Keratinocyte (primary cell): Measurements from ENCODE around the gene SLC25A5. TPM values are rescaled to one million over a fixed set of nuclear protein-coding genes. Genes with fewer than 3 reads are reported as not detected.

ENCODE experiments used
- DNase-seq: peaks from one replicate; pipeline ENCODE4 v3.0.0-alpha.2; 2011; ENCODE audit warnings: low read depth, missing footprints, low spot score
- FAIRE-seq: peaks from 2 replicates; lab custom pipeline; 2011; peaks lifted over from hg19 to GRCh38; lab: Jason Lieb, UNC
- H2AFZ ChIP-seq: 2 replicates; pipeline ENCODE4 v1.6.0; 2012; ENCODE audit warnings: low read length, control low read depth, inconsistent platforms; ENCODE audit not compliant: control insufficient read depth
- H3K27ac ChIP-seq: 2 replicates; pipeline ENCODE4 v1.5.1; 2011; ENCODE audit warnings: low read length; ENCODE audit not compliant: control insufficient read depth, insufficient read depth
- H3K27me3 ChIP-seq: 3 replicates; pipeline ENCODE4 v1.6.0; 2011; ENCODE audit warnings: low read length; ENCODE audit not compliant: control insufficient read depth, insufficient read depth; ENCODE audit errors: extremely low read depth
- H3K36me3 ChIP-seq, 2 experiments: 2 replicates in 1 of 2; 3 replicates in 1 of 2; pipeline ENCODE4 v1.5.1; 2011; ENCODE audit warnings: low read length in 2 of 2, mild to moderate bottlenecking in 1 of 2; ENCODE audit not compliant: control insufficient read depth in 2 of 2, insufficient read depth in 2 of 2; ENCODE audit errors: extremely low read depth in 1 of 2
- H3K4me1 ChIP-seq: 3 replicates; pipeline ENCODE4 v1.5.1; 2011; ENCODE audit warnings: low read length; ENCODE audit not compliant: control insufficient read depth, insufficient read depth; ENCODE audit errors: extremely low read depth
- H3K4me2 ChIP-seq: 3 replicates; pipeline ENCODE4 v1.6.0; 2011; ENCODE audit warnings: low read depth, low read length; ENCODE audit not compliant: control insufficient read depth, insufficient read depth; ENCODE audit errors: extremely low read depth
- H3K4me3 ChIP-seq, 3 experiments: fragments of 200-600 bp in 1 of 3; sonication (generic) in 1 of 3; 2 replicates in 2 of 3; 3 replicates in 1 of 3; pipeline ENCODE4 v1.5.1; 2011 to 2016; ENCODE audit warnings: low read length in 3 of 3, mild to moderate bottlenecking in 3 of 3, control low read depth in 2 of 3, inconsistent platforms in 1 of 3, low read depth in 1 of 3, mixed read lengths in 1 of 3, mixed run types in 1 of 3, moderate library complexity in 1 of 3; ENCODE audit not compliant: control insufficient read depth in 2 of 3, insufficient read depth in 2 of 3; ENCODE audit errors: extremely low read depth in 1 of 3
- H3K79me2 ChIP-seq: 2 replicates; pipeline ENCODE4 v1.6.0; 2012; ENCODE audit warnings: low read length; ENCODE audit not compliant: control insufficient read depth, insufficient read depth
- H3K9ac ChIP-seq: 3 replicates; pipeline ENCODE4 v1.6.0; 2011; ENCODE audit warnings: low read length; ENCODE audit not compliant: control insufficient read depth, insufficient read depth; ENCODE audit errors: extremely low read depth
- H3K9me1 ChIP-seq: 3 replicates; pipeline ENCODE4 v1.6.0; 2011; ENCODE audit warnings: low read length; ENCODE audit not compliant: control insufficient read depth, insufficient read depth; ENCODE audit errors: extremely low read depth
- H3K9me3 ChIP-seq: 2 replicates; pipeline ENCODE4 v1.5.1; 2012; ENCODE audit warnings: low read depth, low read length; ENCODE audit not compliant: control insufficient read depth
- H4K20me1 ChIP-seq: 3 replicates; pipeline ENCODE4 v1.6.0; 2011; ENCODE audit warnings: low read length; ENCODE audit not compliant: control insufficient read depth, insufficient read depth; ENCODE audit errors: extremely low read depth
- EZH2 ChIP-seq: IDR thresholded peaks from one replicate; pipeline ENCODE4 v1.6.1; 2012; ENCODE audit warnings: inconsistent platforms, mild to moderate bottlenecking, low read length, moderate library complexity
- dilution Hi-C: fragments of 300-500 bp; cut with MboI; formaldehyde crosslinking; loops from one replicate; pipeline ENCODE4 v1.7.0; 2020; ENCODE audit warnings: low sequenced_read_pairs; ENCODE audit not compliant: extremely low pct_ligation_motif_present
- polyA plus RNA-seq, 5 experiments: library from polyadenylated mRNA; depleted of rRNA in 3 of 5; stranded (reverse) in 3 of 5; stranded (forward) in 1 of 5; unstranded in 1 of 5; fragments of >200 nt; gene quantifications; 1 replicate in 1 of 5; 2 replicates in 3 of 5; 3 replicates in 1 of 5; pipeline versions ENCODE4 v1.2.1 to v1.2.3, GENCODE V29; 2011 to 2012; ENCODE audit warnings: missing spikeins in 2 of 5, low read depth in 1 of 5, low replicate concordance in 1 of 5
- TF ChIP-seq, protein P1 (sequence below), 3 experiments: IDR thresholded peaks in 1 of 3; conservative IDR thresholded peaks in 1 of 3; optimal IDR thresholded peaks in 1 of 3; 2 replicates in 2 of 3; 3 replicates in 1 of 3; pipeline versions ENCODE3 to v1.5.1; 2011; ENCODE audit warnings: low read length in 3 of 3, mild to moderate bottlenecking in 3 of 3, moderate library complexity in 2 of 3, control low read depth in 1 of 3, inconsistent platforms in 1 of 3; ENCODE audit not compliant: insufficient read depth in 2 of 3; ENCODE audit errors: extremely low read depth in 1 of 3

SLC25A5 gene
- polyA plus RNA-seq, 1 donor (not counting 4 experiments of a cell fraction or from before 2014, with no cell fraction given) = 447 TPM

DNA sequence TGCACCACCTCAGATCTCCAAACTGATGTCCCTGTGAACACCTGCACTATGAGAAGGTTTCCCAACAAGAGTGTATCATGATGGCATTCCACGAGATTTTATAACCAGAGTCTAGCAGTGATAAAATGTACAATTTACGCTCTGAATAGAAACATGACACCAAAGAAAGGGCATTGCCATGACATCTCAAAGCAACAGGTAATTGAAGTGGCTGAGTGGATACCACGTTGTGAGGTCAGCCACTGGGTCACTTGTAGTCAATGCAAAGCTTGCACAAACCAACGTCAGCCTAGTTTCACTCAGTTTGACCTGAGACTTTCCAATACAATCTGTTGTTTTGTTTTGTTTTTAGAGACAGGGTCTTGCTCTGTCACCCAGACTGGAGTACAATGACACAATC is 15.0 kb upstream of the SLC25A5 start:
- no peak for FAIRE-seq
- dilution Hi-C loops = no loop called here
- H2AFZ ChIP-seq = no peak overlapping the region

DNA sequence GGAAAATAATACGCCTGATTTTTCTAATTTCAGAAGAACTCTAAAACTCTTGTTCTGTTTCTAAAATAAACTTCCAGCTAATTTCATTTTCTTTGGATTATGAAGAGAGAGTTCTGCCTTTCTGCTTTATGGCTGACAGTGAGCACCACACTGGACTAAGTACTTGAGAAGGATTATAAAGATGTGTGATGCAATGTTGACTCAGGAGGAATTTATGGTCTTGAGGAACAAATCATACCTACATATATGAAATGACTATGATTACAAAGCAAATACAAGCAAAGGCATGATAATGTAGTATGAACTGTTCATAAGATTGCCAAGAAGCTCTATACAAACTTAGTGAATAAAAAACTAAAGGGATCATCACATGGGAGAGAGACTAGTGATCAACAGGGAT is 13.0 kb upstream of the SLC25A5 start:
- Histone ChIP-seq H3K27me3 (no peaks in the 10 kb centered on the region), H3K4me1 (peaks cover 3% of the 10 kb centered on the region), H3K9ac (no peak overlapping the region), H3K4me2 (no peak overlapping the region), H3K9me3 (no peaks in the 10 kb centered on the region), H3K36me3 (peaks cover 0 to 3% of the 10 kb centered on the region in 2 experiments), H4K20me1 (no peaks in the 10 kb centered on the region), H3K27ac (no peak overlapping the region), H3K4me3 (no peak overlapping the region), H3K79me2 (no peaks in the 10 kb centered on the region), H3K9me1 (no peaks in the 10 kb centered on the region), H2AFZ (no peak overlapping the region)
- dilution Hi-C loops = no loop called here
- FAIRE-seq = peak; percentile 5
- DNase-seq = peak; percentile 32
- TF ChIP-seq, protein P1, sequence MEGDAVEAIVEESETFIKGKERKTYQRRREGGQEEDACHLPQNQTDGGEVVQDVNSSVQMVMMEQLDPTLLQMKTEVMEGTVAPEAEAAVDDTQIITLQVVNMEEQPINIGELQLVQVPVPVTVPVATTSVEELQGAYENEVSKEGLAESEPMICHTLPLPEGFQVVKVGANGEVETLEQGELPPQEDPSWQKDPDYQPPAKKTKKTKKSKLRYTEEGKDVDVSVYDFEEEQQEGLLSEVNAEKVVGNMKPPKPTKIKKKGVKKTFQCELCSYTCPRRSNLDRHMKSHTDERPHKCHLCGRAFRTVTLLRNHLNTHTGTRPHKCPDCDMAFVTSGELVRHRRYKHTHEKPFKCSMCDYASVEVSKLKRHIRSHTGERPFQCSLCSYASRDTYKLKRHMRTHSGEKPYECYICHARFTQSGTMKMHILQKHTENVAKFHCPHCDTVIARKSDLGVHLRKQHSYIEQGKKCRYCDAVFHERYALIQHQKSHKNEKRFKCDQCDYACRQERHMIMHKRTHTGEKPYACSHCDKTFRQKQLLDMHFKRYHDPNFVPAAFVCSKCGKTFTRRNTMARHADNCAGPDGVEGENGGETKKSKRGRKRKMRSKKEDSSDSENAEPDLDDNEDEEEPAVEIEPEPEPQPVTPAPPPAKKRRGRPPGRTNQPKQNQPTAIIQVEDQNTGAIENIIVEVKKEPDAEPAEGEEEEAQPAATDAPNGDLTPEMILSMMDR (optimal IDR thresholded peaks at IDR 0.05 in 1 of 3, IDR thresholded peaks at IDR 0.05 in 1 of 3, conservative IDR thresholded peaks at IDR 0.05 in 1 of 3; ENCODE audit: extremely low read depth in 1 of 3, insufficient read depth in 2 of 3, low read length in 3 of 3) = no peak
- TF ChIP-seq EZH2 = no peak

More for the DNA sequence above, 15.0 kb upstream of the SLC25A5 start:
- Histone ChIP-seq H3K9me1 (no peaks in the 10 kb centered on the region), H3K27ac (no peak overlapping the region), H3K79me2 (no peaks in the 10 kb centered on the region), H3K4me1 (no peaks in the 10 kb centered on the region), H3K9ac (no peak overlapping the region), H3K9me3 (no peaks in the 10 kb centered on the region), H3K4me2 (no peak overlapping the region), H3K4me3 (no peak overlapping the region), H3K36me3 (peaks cover 0 to 3% of the 10 kb centered on the region in 2 experiments), H3K27me3 (no peaks in the 10 kb centered on the region), H4K20me1 (no peaks in the 10 kb centered on the region)
- DNase-seq = no peak
- TF ChIP-seq, protein P1 (optimal IDR thresholded peaks at IDR 0.05 in 1 of 3, IDR thresholded peaks at IDR 0.05 in 1 of 3, conservative IDR thresholded peaks at IDR 0.05 in 1 of 3; ENCODE audit: extremely low read depth in 1 of 3, insufficient read depth in 2 of 3, low read length in 3 of 3) = no peak
- TF ChIP-seq EZH2 = no peak
